ENCODE results near the gene FANCB.

Gene FANCB

GRCh38 chrX:14886252-14886651, 13.4 kb upstream of the FANCB start:
- H2BK120ac ChIP-seq (ENCODE audit: low read depth, low read length) = no peak overlapping the region
- no peak overlapping the region for H3K9ac ChIP-seq (ENCODE audit: low read length)

DNA sequence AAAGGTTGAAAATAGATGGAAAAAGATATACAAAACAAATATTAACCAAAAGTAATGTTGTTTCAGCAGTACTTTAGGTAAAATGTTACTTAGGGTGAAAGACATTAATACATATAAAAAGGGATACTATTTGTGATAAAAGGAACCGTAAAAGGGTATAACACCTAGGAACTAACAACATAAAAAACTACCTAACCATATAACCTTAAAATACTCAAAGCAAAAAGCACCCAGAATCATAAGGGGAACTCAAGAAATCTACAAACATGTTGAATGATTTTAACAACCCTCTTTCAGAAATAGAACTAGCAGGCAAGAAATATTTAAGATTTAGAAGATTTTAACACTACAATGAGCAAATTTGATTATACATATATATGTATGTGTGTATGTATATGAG, 11.8 kb upstream of the FANCB start:
- no peaks in the 10 kb centered on the region for H3K27me3 ChIP-seq (ENCODE audit: control insufficient read depth in 1 of 2, insufficient read depth in 1 of 2, low read length in 2 of 2)
- H3K23ac ChIP-seq (ENCODE audit: low read length in 2 of 2) = no peak overlapping the region
- no peak overlapping the region for H2AK5ac ChIP-seq (ENCODE audit: low read length, severe bottlenecking)
- H3K4me3 ChIP-seq (ENCODE audit: insufficient read depth in 1 of 2, low read depth in 1 of 2, low read length in 2 of 2) = no peak overlapping the region
- no peak overlapping the region for H4K8ac ChIP-seq (ENCODE audit: low read length)
- H3K4ac ChIP-seq (ENCODE audit: low read depth in 1 of 2, low read length in 2 of 2) = no peak overlapping the region
- H3K79me1 ChIP-seq (replicated peaks; ENCODE audit: low read length, poor library complexity, severe bottlenecking) = no peaks in the 10 kb centered on the region
- no peak overlapping the region for H3K14ac ChIP-seq (ENCODE audit: low read length in 2 of 2)
- DNase-seq = no peak
- H3K9ac ChIP-seq (ENCODE audit: low read length) = no peak overlapping the region
- H4K91ac ChIP-seq (ENCODE audit: low read length) = no peak overlapping the region
- no peak overlapping the region for H2AFZ ChIP-seq (ENCODE audit: low read depth, low read length)
- no peak overlapping the region for H3K18ac ChIP-seq (ENCODE audit: low read depth in 1 of 2, low read length in 2 of 2)
- H3K27ac ChIP-seq (ENCODE audit: low read length, poor library complexity, severe bottlenecking) = no peak overlapping the region
- H2BK12ac ChIP-seq (ENCODE audit: low read length in 2 of 2) = no peak overlapping the region
- no peak overlapping the region for H3K4me2 ChIP-seq (ENCODE audit: low read length, poor library complexity, severe bottlenecking)
- H2BK15ac ChIP-seq (ENCODE audit: low read depth, poor library complexity, severe bottlenecking) = no peak overlapping the region
- WGBS = 100% methylated on average over 1 of the region's 1 CpG
- no peaks in the 10 kb centered on the region for H3K9me3 ChIP-seq (ENCODE audit: control insufficient read depth, low read length)
- no peak overlapping the region for H2BK120ac ChIP-seq (ENCODE audit: low read depth, low read length)
- H3K36me3 ChIP-seq (ENCODE audit: control insufficient read depth in 1 of 2, insufficient read depth in 2 of 2, low read depth in 1 of 2, low read length in 2 of 2) = no peaks in the 10 kb centered on the region
- H2BK5ac ChIP-seq (ENCODE audit: low read depth, low read length, poor library complexity, severe bottlenecking) = no peak overlapping the region
- H3K4me1 ChIP-seq (ENCODE audit: control insufficient read depth, insufficient read depth, low read depth, low read length) = no peaks in the 10 kb centered on the region

More at GRCh38 chrX:14886252-14886651, 13.4 kb upstream of the FANCB start:
- no peak overlapping the region for H4K8ac ChIP-seq (ENCODE audit: low read length)
- H2BK5ac ChIP-seq (ENCODE audit: low read depth, low read length, poor library complexity, severe bottlenecking) = no peak overlapping the region
- no peak overlapping the region for H2BK15ac ChIP-seq (ENCODE audit: low read depth, poor library complexity, severe bottlenecking)
- no CpG with 5 or more reads among the region's 3 CpGs for WGBS
- no peaks in the 10 kb centered on the region for H3K79me1 ChIP-seq (replicated peaks; ENCODE audit: low read length, poor library complexity, severe bottlenecking)
- H3K4me2 ChIP-seq (ENCODE audit: low read length, poor library complexity, severe bottlenecking) = no peak overlapping the region
- no peaks in the 10 kb centered on the region for H3K27me3 ChIP-seq (ENCODE audit: control insufficient read depth in 1 of 2, insufficient read depth in 1 of 2, low read length in 2 of 2)
- H3K23ac ChIP-seq (ENCODE audit: low read length in 2 of 2) = no peak overlapping the region
- H2AFZ ChIP-seq (ENCODE audit: low read depth, low read length) = no peak overlapping the region
- H3K4ac ChIP-seq (ENCODE audit: low read depth in 1 of 2, low read length in 2 of 2) = no peak overlapping the region
- H3K27ac ChIP-seq (ENCODE audit: low read length, poor library complexity, severe bottlenecking) = no peak overlapping the region
- H3K4me1 ChIP-seq (ENCODE audit: control insufficient read depth, insufficient read depth, low read depth, low read length) = no peaks in the 10 kb centered on the region
- no peak for DNase-seq
- no peak overlapping the region for H3K14ac ChIP-seq (ENCODE audit: low read length in 2 of 2)
- H4K91ac ChIP-seq (ENCODE audit: low read length) = no peak overlapping the region
- no peak overlapping the region for H2AK5ac ChIP-seq (ENCODE audit: low read length, severe bottlenecking)
- no peaks in the 10 kb centered on the region for H3K9me3 ChIP-seq (ENCODE audit: control insufficient read depth, low read length)
- no peak overlapping the region for H3K18ac ChIP-seq (ENCODE audit: low read depth in 1 of 2, low read length in 2 of 2)
- H2BK12ac ChIP-seq (ENCODE audit: low read length in 2 of 2) = no peak overlapping the region
- no peak overlapping the region for H3K4me3 ChIP-seq (ENCODE audit: insufficient read depth in 1 of 2, low read depth in 1 of 2, low read length in 2 of 2)
- H3K36me3 ChIP-seq (ENCODE audit: control insufficient read depth in 1 of 2, insufficient read depth in 2 of 2, low read depth in 1 of 2, low read length in 2 of 2) = no peaks in the 10 kb centered on the region

DNA sequence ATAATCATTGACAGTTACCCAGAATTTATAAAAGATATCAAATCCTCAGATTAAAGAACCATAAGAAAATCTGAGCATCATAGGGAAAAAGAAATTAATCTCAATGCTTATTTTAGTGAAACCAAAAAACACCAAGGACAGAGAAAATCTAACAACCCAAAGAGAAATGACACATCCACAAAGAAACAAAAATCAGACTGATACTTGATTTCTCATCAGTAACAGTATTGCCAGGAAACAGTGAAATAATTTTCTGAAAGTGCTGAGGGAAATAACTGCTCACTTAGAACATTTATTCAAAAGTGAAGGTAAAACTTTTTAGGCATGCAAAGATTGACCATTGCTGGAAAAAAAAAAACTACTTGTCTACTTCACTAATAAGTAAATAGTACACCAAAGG, 11.0 kb upstream of the FANCB start:
- H3K4ac ChIP-seq (ENCODE audit: low read depth in 1 of 2, low read length in 2 of 2) = no peak overlapping the region
- no peak overlapping the region for H3K4me2 ChIP-seq (ENCODE audit: low read length, poor library complexity, severe bottlenecking)
- H4K91ac ChIP-seq (ENCODE audit: low read length) = no peak overlapping the region
- H3K36me3 ChIP-seq (ENCODE audit: control insufficient read depth in 1 of 2, insufficient read depth in 2 of 2, low read depth in 1 of 2, low read length in 2 of 2) = no peaks in the 10 kb centered on the region
- no peak overlapping the region for H2AFZ ChIP-seq (ENCODE audit: low read depth, low read length)
- no peak overlapping the region for H2BK12ac ChIP-seq (ENCODE audit: low read length in 2 of 2)
- no peak overlapping the region for H3K27ac ChIP-seq (ENCODE audit: low read length, poor library complexity, severe bottlenecking)
- H3K4me3 ChIP-seq (ENCODE audit: insufficient read depth in 1 of 2, low read depth in 1 of 2, low read length in 2 of 2) = no peak overlapping the region
- no peaks in the 10 kb centered on the region for H3K9me3 ChIP-seq (ENCODE audit: control insufficient read depth, low read length)
- no peak overlapping the region for H2AK5ac ChIP-seq (ENCODE audit: low read length, severe bottlenecking)
- no peak overlapping the region for H3K14ac ChIP-seq (ENCODE audit: low read length in 2 of 2)
- H2BK15ac ChIP-seq (ENCODE audit: low read depth, poor library complexity, severe bottlenecking) = no peak overlapping the region
- H3K18ac ChIP-seq (ENCODE audit: low read depth in 1 of 2, low read length in 2 of 2) = no peak overlapping the region
- no peak overlapping the region for H3K23ac ChIP-seq (ENCODE audit: low read length in 2 of 2)
- H3K4me1 ChIP-seq (ENCODE audit: control insufficient read depth, insufficient read depth, low read depth, low read length) = no peaks in the 10 kb centered on the region
- H4K8ac ChIP-seq (ENCODE audit: low read length) = no peak overlapping the region
- H2BK120ac ChIP-seq (ENCODE audit: low read depth, low read length) = no peak overlapping the region
- H3K27me3 ChIP-seq (ENCODE audit: control insufficient read depth in 1 of 2, insufficient read depth in 1 of 2, low read length in 2 of 2) = no peaks in the 10 kb centered on the region
- H3K79me1 ChIP-seq (replicated peaks; ENCODE audit: low read length, poor library complexity, severe bottlenecking) = no peaks in the 10 kb centered on the region
- DNase-seq = no peak
- no peak overlapping the region for H2BK5ac ChIP-seq (ENCODE audit: low read depth, low read length, poor library complexity, severe bottlenecking)
- H3K9ac ChIP-seq (ENCODE audit: low read length) = no peak overlapping the region

GRCh38 chrX:14875624-14876023, 2.8 kb upstream of the FANCB start:
- Histone ChIP-seq H3K9me3 (ENCODE audit: control insufficient read depth, low read length) (no peaks in the 10 kb centered on the region), H3K14ac (ENCODE audit: low read length in 2 of 2) (no peak overlapping the region), H2AFZ (ENCODE audit: low read depth, low read length) (no peak overlapping the region), H2AK5ac (ENCODE audit: low read length, severe bottlenecking) (no peak overlapping the region), H3K23ac (ENCODE audit: low read length in 2 of 2) (no peak overlapping the region), H3K4me2 (ENCODE audit: low read length, poor library complexity, severe bottlenecking) (no peak overlapping the region), H2BK12ac (ENCODE audit: low read length in 2 of 2) (no peak overlapping the region), H3K79me1 (replicated peaks; ENCODE audit: low read length, poor library complexity, severe bottlenecking) (peaks cover 2% of the 10 kb centered on the region), H3K4me1 (ENCODE audit: control insufficient read depth, insufficient read depth, low read depth, low read length) (no peaks in the 10 kb centered on the region), H3K27me3 (ENCODE audit: control insufficient read depth in 1 of 2, insufficient read depth in 1 of 2, low read length in 2 of 2) (no peaks in the 10 kb centered on the region), H3K27ac (ENCODE audit: low read length, poor library complexity, severe bottlenecking) (no peak overlapping the region), H3K9ac (ENCODE audit: low read length) (no peak overlapping the region), H2BK120ac (ENCODE audit: low read depth, low read length) (no peak overlapping the region), H4K91ac (ENCODE audit: low read length) (no peak overlapping the region), H3K4ac (ENCODE audit: low read depth in 1 of 2, low read length in 2 of 2) (no peak overlapping the region), H3K36me3 (ENCODE audit: control insufficient read depth in 1 of 2, insufficient read depth in 2 of 2, low read depth in 1 of 2, low read length in 2 of 2) (no peaks in the 10 kb centered on the region), H3K18ac (ENCODE audit: low read depth in 1 of 2, low read length in 2 of 2) (no peak overlapping the region), H2BK5ac (ENCODE audit: low read depth, low read length, poor library complexity, severe bottlenecking) (no peak overlapping the region), H4K8ac (ENCODE audit: low read length) (no peak overlapping the region), H2BK15ac (ENCODE audit: low read depth, poor library complexity, severe bottlenecking) (no peak overlapping the region), H3K4me3 (ENCODE audit: insufficient read depth in 1 of 2, low read depth in 1 of 2, low read length in 2 of 2) (no peak overlapping the region)
- 95% methylated on average over 3 of the region's 7 CpGs for WGBS
- no peak for DNase-seq
